Measurements from ENCODE around the gene MAFG. TPM values are rescaled to one million over a fixed set of nuclear protein-coding genes. Genes with fewer than 3 reads are reported as not detected.

MAFG gene
- total and polyA plus RNA-seq, 9 of the 15 experiments (the other 6 are each of a cell fraction or from before 2014, with no cell fraction given), result 1.1 to 58.1 (median 24.9) TPM

GRCh38 chr17:81932333-81932983 lies 4.9 kb upstream of the MAFG start (continued):
- no peak for TF ChIP-seq ZNF507 (tag; conservative IDR thresholded peaks at IDR 0.05)
- peak; percentile 33; the same call in 1 of the 2 replicates for TF ChIP-seq DPF2 (IDR thresholded peaks at IDR 0.05)
- TF ChIP-seq EP300 (IDR thresholded peaks at IDR 0.05; ENCODE audit: low read length), result peak; percentile 24; the same call in 1 of the 2 replicates
- TF ChIP-seq ZNF134 (CRISPR knock-in tag; conservative IDR thresholded peaks at IDR 0.05), result peak; percentile 100
- TF ChIP-seq CBFA2T3 (IDR thresholded peaks at IDR 0.05), result peak; percentile 77
- peak; percentile 64 for TF ChIP-seq TCF3 (CRISPR knock-in tag; IDR thresholded peaks at IDR 0.05)
- peak; percentile 60; the same call in 1 of the 2 replicates for TF ChIP-seq NCOR1 (IDR thresholded peaks at IDR 0.05)
- TF ChIP-seq BCOR (IDR thresholded peaks at IDR 0.05), result no peak
- TF ChIP-seq, protein P1, sequence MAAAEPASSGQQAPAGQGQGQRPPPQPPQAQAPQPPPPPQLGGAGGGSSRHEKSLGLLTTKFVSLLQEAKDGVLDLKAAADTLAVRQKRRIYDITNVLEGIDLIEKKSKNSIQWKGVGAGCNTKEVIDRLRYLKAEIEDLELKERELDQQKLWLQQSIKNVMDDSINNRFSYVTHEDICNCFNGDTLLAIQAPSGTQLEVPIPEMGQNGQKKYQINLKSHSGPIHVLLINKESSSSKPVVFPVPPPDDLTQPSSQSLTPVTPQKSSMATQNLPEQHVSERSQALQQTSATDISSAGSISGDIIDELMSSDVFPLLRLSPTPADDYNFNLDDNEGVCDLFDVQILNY (CRISPR knock-in tag; IDR thresholded peaks at IDR 0.05), result no peak
- peak; percentile 20; the same call in 1 of the 2 replicates for TF ChIP-seq NFIC (IDR thresholded peaks at IDR 0.05)
- TF ChIP-seq CTBP1 (IDR thresholded peaks at IDR 0.05; ENCODE audit: borderline replicate concordance), result 0 out of 2 replicates have a peak, but pooled peaks have one; percentile 12
- TF ChIP-seq ZNF165 (CRISPR knock-in tag; IDR thresholded peaks at IDR 0.05; ENCODE audit: borderline replicate concordance), result no peak
- no peak for TF ChIP-seq MAFF (IDR thresholded peaks at IDR 0.05; ENCODE audit: low read length)
- no peak for TF ChIP-seq POLR2G (IDR thresholded peaks at IDR 0.05; ENCODE audit: low read depth, low read length)
- TF ChIP-seq MAZ (CRISPR knock-in tag; conservative IDR thresholded peaks at IDR 0.05 in 1 of 2, IDR thresholded peaks at IDR 0.05 in 1 of 2), result peak; percentile 17 to 44; a peak in 1 of 4 replicates
- TF ChIP-seq, protein P2, sequence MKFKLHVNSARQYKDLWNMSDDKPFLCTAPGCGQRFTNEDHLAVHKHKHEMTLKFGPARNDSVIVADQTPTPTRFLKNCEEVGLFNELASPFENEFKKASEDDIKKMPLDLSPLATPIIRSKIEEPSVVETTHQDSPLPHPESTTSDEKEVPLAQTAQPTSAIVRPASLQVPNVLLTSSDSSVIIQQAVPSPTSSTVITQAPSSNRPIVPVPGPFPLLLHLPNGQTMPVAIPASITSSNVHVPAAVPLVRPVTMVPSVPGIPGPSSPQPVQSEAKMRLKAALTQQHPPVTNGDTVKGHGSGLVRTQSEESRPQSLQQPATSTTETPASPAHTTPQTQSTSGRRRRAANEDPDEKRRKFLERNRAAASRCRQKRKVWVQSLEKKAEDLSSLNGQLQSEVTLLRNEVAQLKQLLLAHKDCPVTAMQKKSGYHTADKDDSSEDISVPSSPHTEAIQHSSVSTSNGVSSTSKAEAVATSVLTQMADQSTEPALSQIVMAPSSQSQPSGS (CRISPR knock-in tag; IDR thresholded peaks at IDR 0.05), result no peak
- no peak for TF ChIP-seq ZBTB1 (CRISPR knock-in tag; IDR thresholded peaks at IDR 0.05; ENCODE audit: borderline replicate concordance, low read depth)
- TF ChIP-seq CBFA2T2 (conservative IDR thresholded peaks at IDR 0.05), result peak; percentile 58; the same call in 1 of the 2 replicates
- no peak for TF ChIP-seq BRF1 (IDR thresholded peaks at IDR 0.05; ENCODE audit: borderline replicate concordance, extremely low read depth, insufficient read length)
- TF ChIP-seq VEZF1 (CRISPR knock-in tag; IDR thresholded peaks at IDR 0.05), result peak; percentile 45
- no peak for TF ChIP-seq NCOA2 (IDR thresholded peaks at IDR 0.05; ENCODE audit: partially characterized antibody in 2 of 2)
- TF ChIP-seq IRF1 (CRISPR knock-in tag; IDR thresholded peaks at IDR 0.05; ENCODE audit: borderline replicate concordance), result no peak
- TF ChIP-seq MAFG (tag; conservative IDR thresholded peaks at IDR 0.05), result no peak
- peak; percentile 8 to 45; a peak in 1 of 4 replicates for TF ChIP-seq MNT (conservative IDR thresholded peaks at IDR 0.05)
